ENCODE measurements around the gene LILRA2. TPM values are rescaled to one million over a fixed set of nuclear protein-coding genes. Genes with fewer than 3 reads are reported as not detected.
"Not testable (repeated sequence)": the region's sequence is repeated elsewhere in the genome, so short reads cannot be mapped to it uniquely, and the experiment has no call there.

LILRA2 gene
- 1 to 10 TPM in 4 of 12 donors, under 1 TPM in 6, not detected in 2; 0.60 to 3.8 (median 0.93) TPM for polyA plus RNA-seq (ENCODE audit: insufficient read length in 12 of 12)
- long read RNA-seq, donor 1, result 0 reads
- long read RNA-seq, donor 2, result 0 reads
- long read RNA-seq, donor 3, result 0 reads
- long read RNA-seq, donor 4, result 0 reads
- long read RNA-seq, donor 5, result 0 reads
- long read RNA-seq, donor 6, result 0 reads
- long read RNA-seq, donor 7, result 0 reads
- long read RNA-seq, donor 8, result 0 reads
- long read RNA-seq, donor 9, result 0 reads
- long read RNA-seq, donor 10, result 0 reads
- long read RNA-seq, donor 11, result 0 reads

- DNase-seq, result no peak
These were observed at the start of gene LILRA2 for GRCh38 chr19:54573330-54573872. TSS of gene LILRA2 (plus strand) at chr19:54573790. CDS start at chr19:54573879, 89 bp downstream.

GRCh38 chr19:54525636-54526035, 48.0 kb upstream of the LILRA2 start:
- DNase-seq, result no peak

GRCh38 chr19:54526972-54527371, 46.6 kb upstream of the LILRA2 start:
- no peak for DNase-seq

GRCh38 chr19:54530866-54531265, 42.7 kb upstream of the LILRA2 start:
- no peak for DNase-seq

GRCh38 chr19:54532528-54532927, 41.1 kb upstream of the LILRA2 start:
- no peak for DNase-seq

GRCh38 chr19:54533476-54533875, 40.1 kb upstream of the LILRA2 start:
- DNase-seq, result no peak

- DNase-seq, result no peak
These were observed 39.4 kb upstream of the LILRA2 start for GRCh38 chr19:54534156-54534555.

GRCh38 chr19:54535601-54536000, 38.0 kb upstream of the LILRA2 start:
- no peak for DNase-seq

- no peak for DNase-seq
These were observed 36.6 kb upstream of the LILRA2 start for GRCh38 chr19:54536956-54537355.

GRCh38 chr19:54541712-54542111, 31.9 kb upstream of the LILRA2 start:
- no peak for DNase-seq

GRCh38 chr19:54548806-54549205, 24.8 kb upstream of the LILRA2 start:
- DNase-seq, result no peak

GRCh38 chr19:54549224-54549623, 24.4 kb upstream of the LILRA2 start:
- DNase-seq, result no peak

GRCh38 chr19:54551293-54551692, 22.3 kb upstream of the LILRA2 start:
- no peak for DNase-seq

- DNase-seq, result no peak
These were observed 21.4 kb upstream of the LILRA2 start for GRCh38 chr19:54551950-54552912.

GRCh38 chr19:54552913-54553310, 20.7 kb upstream of the LILRA2 start:
- no peak for DNase-seq

GRCh38 chr19:54554006-54554405, 19.6 kb upstream of the LILRA2 start:
- DNase-seq, result no peak

GRCh38 chr19:54554896-54555295, 18.7 kb upstream of the LILRA2 start:
- no peak for DNase-seq

GRCh38 chr19:54556194-54556593, 17.4 kb upstream of the LILRA2 start:
- no peak for DNase-seq

- no peak for DNase-seq
These were observed 15.3 kb upstream of the LILRA2 start for GRCh38 chr19:54558339-54558738.

GRCh38 chr19:54560881-54561385, 12.7 kb upstream of the LILRA2 start:
- DNase-seq, result no peak

- no peak for DNase-seq
These were observed 11.8 kb upstream of the LILRA2 start for GRCh38 chr19:54561840-54562239.

GRCh38 chr19:54563206-54563605, 10.4 kb upstream of the LILRA2 start:
- DNase-seq, result not testable (repeated sequence)

Measured in muscle of arm (tissue), 14 donors.